Bronchial smooth muscle cell (primary cell): ENCODE data around the gene ORC6. TPM values are rescaled to one million over a fixed set of nuclear protein-coding genes. Genes with fewer than 3 reads are reported as not detected.

ENCODE experiments used
- total RNA-seq: library from RNA; depleted of rRNA; stranded (reverse); fragments of >200 nt; gene quantifications from 2 replicates; pipeline ENCODE4 v1.2.1, GENCODE V29; 2014

ORC6 gene
- 1.2 and 4.1 TPM in 2 replicates for total RNA-seq

GRCh38 chr16:46689365-46690280 lies at the start of gene ORC6:
ORC6 (plus strand) TSS chr16:46689659; CDS start chr16:46689706, 47 bp downstream.

GRCh38 chr16:46688654-46689364 lies 650 bp upstream of the ORC6 start, which contains the start of gene VPS35:
VPS35 (minus strand) TSS chr16:46689178; CDS start chr16:46689133, 45 bp downstream.

Other genes with a start within 250 kb of the ORC6 start
- 1.5 and 5.7 TPM in 2 replicates for gene SHCBP1, start 68.3 kb upstream of the ORC6 start, total RNA-seq
- 71.1 and 91.9 TPM in 2 replicates for gene VPS35, start 481 bp upstream of the ORC6 start, total RNA-seq
- 0.32 and 0.34 TPM in 2 replicates for gene MYLK3, start 58.7 kb downstream of the ORC6 start, total RNA-seq
- gene C16orf87, start 141.5 kb downstream of the ORC6 start, total RNA-seq, result 3.0 and 9.1 TPM in 2 replicates
- gene GPT2, start 194.7 kb downstream of the ORC6 start, total RNA-seq, result 7.6 and 8.8 TPM in 2 replicates